Measurements from ENCODE around the gene RIMBP2.

- TF ChIP-seq CTCF (IDR thresholded peaks at IDR 0.05) (no peak), POLR2A (IDR thresholded peaks at IDR 0.05) (no peak), POLR2AphosphoS5 (IDR thresholded peaks at IDR 0.05; ENCODE audit: insufficient read depth in 1 of 2, low read depth in 1 of 2) (no peak)
Measured at GRCh38 chr12:130412384-130412783, 303.7 kb downstream of the RIMBP2 start.

Data from vagina (tissue), 2 donors.